HG03064 (cell line): Measurements from ENCODE around the gene SLC16A3.
"Not testable (repeated sequence)": the region's sequence is repeated elsewhere in the genome, so short reads cannot be mapped to it uniquely, and the experiment has no call there.

Experiments used
- ATAC-seq: cut with Tn5 transposase; IDR thresholded peaks from one replicate; pipeline ENCODE4 v1.9.1; 2021; ENCODE audit warnings: low read depth; ENCODE audit not compliant: unreplicated experiment

The SLC16A3 gene

GRCh38 chr17:82228842-82229697 is at the start of gene SLC16A3:
TSS of gene SLC16A3 (plus strand) at chr17:82229042. CDS start at chr17:82236009, 6,967 bp downstream.
- ATAC-seq = no peak

GRCh38 chr17:82179412-82179811 is 49.4 kb upstream of the SLC16A3 start:
- ATAC-seq = no peak

GRCh38 chr17:82179946-82180475 is 48.8 kb upstream of the SLC16A3 start:
- no peak for ATAC-seq

- ATAC-seq = no peak
These were observed 47.9 kb upstream of the SLC16A3 start for GRCh38 chr17:82180776-82181528.

- ATAC-seq = no peak
These were observed 44.1 kb upstream of the SLC16A3 start for GRCh38 chr17:82184761-82185160.

GRCh38 chr17:82186221-82186620 is 42.6 kb upstream of the SLC16A3 start:
- no peak for ATAC-seq

- ATAC-seq = no peak
These were observed 41.3 kb upstream of the SLC16A3 start for GRCh38 chr17:82187500-82187899.

- no peak for ATAC-seq
These were observed 40.6 kb upstream of the SLC16A3 start for GRCh38 chr17:82188001-82188961.

- not testable (repeated sequence) for ATAC-seq
These were observed 35.8 kb upstream of the SLC16A3 start for GRCh38 chr17:82193050-82193449.

GRCh38 chr17:82193520-82194220 is 35.2 kb upstream of the SLC16A3 start:
- no peak for ATAC-seq

GRCh38 chr17:82194765-82195164 is 34.1 kb upstream of the SLC16A3 start:
- no peak for ATAC-seq

- no peak for ATAC-seq
These were observed 32.9 kb upstream of the SLC16A3 start for GRCh38 chr17:82195675-82196672.

GRCh38 chr17:82198092-82198491 is 30.8 kb upstream of the SLC16A3 start:
- no peak for ATAC-seq

- ATAC-seq = no peak
These were observed 29.3 kb upstream of the SLC16A3 start for GRCh38 chr17:82199496-82199895.

- ATAC-seq = no peak
These were observed 28.7 kb upstream of the SLC16A3 start for GRCh38 chr17:82200135-82200534.

GRCh38 chr17:82200743-82201497 is 27.9 kb upstream of the SLC16A3 start:
- ATAC-seq = no peak

- no peak for ATAC-seq
These were observed 27.3 kb upstream of the SLC16A3 start for GRCh38 chr17:82201498-82201910.

- no peak for ATAC-seq
These were observed 25.9 kb upstream of the SLC16A3 start for GRCh38 chr17:82202981-82203380.
